Testis (tissue), 3 donors: ENCODE data around the gene ATP11A. TPM values are rescaled to one million over a fixed set of nuclear protein-coding genes. Genes with fewer than 3 reads are reported as not detected.
"Not testable (repeated sequence)": the region's sequence is repeated elsewhere in the genome, so short reads cannot be mapped to it uniquely, and the experiment has no call there.

Source experiments
- DNase-seq: peaks from one replicate; pipeline ENCODE4 v3.0.0-alpha.2; 2019
- H3K27ac ChIP-seq, 2 donors: fragments of 200-600 bp; sonication (generic); one replicate each; pipeline ENCODE4 v1.5.1; 2019
- H3K27me3 ChIP-seq: fragments of 200-600 bp; sonication (generic); one replicate; pipeline ENCODE4 v1.5.1; 2019
- H3K36me3 ChIP-seq: fragments of 200-600 bp; sonication (generic); one replicate; pipeline ENCODE4 v1.5.1; 2017; ENCODE audit warnings: low read depth; ENCODE audit errors: missing control alignments
- H3K4me1 ChIP-seq: fragments of 200-600 bp; sonication (generic); one replicate; pipeline ENCODE4 v1.5.1; 2019
- H3K4me3 ChIP-seq, 2 donors: fragments of 200-600 bp; sonication (generic); one replicate each; pipeline ENCODE4 v1.5.1; 2017 to 2019
- H3K9me3 ChIP-seq: fragments of 200-600 bp; sonication (generic); one replicate; pipeline ENCODE4 v1.5.1; 2017
- CTCF ChIP-seq, 3 experiments: fragments of 450-650 bp in 2 of 3; fragments of 200-600 bp in 1 of 3; sonication (generic) in 1 of 3; IDR thresholded peaks; one replicate each; pipeline ENCODE4 v1.5.1; 2016 to 2019; ENCODE audit warnings: antibody characterized with exemption in 3 of 3, mild to moderate bottlenecking in 2 of 3, moderate library complexity in 1 of 3
- POLR2A ChIP-seq: fragments of 450-650 bp; IDR thresholded peaks from one replicate; pipeline ENCODE4 v1.6.1; 2017; ENCODE audit warnings: antibody characterized with exemption, mild to moderate bottlenecking, moderate library complexity
- whole genome bisulfite sequencing, 2 donors: methylation state at CpG; one replicate each; pipeline ENCODE4 v1.1.5; 2018; 5-methylcytosine and 5-hydroxymethylcytosine counted together
- intact Hi-C: fragments of 100-400 bp; cut with DNase I; formaldehyde crosslinking; loops from one replicate; pipeline ENCODE4 v1.15.1; 2023; ENCODE audit warnings: low total_unique reads
- polyA plus RNA-seq: library from polyadenylated mRNA; stranded (reverse); fragments of 350-450 nt; fragmentation: Illumina TruSeq; extraction: RNeasy Lipid Tissue Mini Kit (QIAGEN cat#74804); gene quantifications from one replicate; pipeline ENCODE4 v1.2.3, GENCODE V29; 2014; ENCODE audit warnings: low read depth, low replicate concordance; ENCODE audit not compliant: insufficient read depth
- total RNA-seq, 2 donors: library from RNA; depleted of rRNA; stranded (reverse); fragments of >200 nt; gene quantifications; one replicate each; pipeline ENCODE4 v1.2.3, GENCODE V29; 2016

The ATP11A gene
- total and polyA plus RNA-seq, 3 donors from 2014 or later, result 34.4 to 122 (median 112) TPM

GRCh38 chr13:112870737-112871287 lies 181.0 kb downstream of the ATP11A start:
- Histone ChIP-seq H3K4me1 (peaks cover 4% of the 10 kb centered on the region), H3K9me3 (no peaks in the 10 kb centered on the region), H3K4me3 (no peak overlapping the region), H3K36me3 (no peaks in the 10 kb centered on the region), H3K27ac (no peak overlapping the region), H3K27me3 (no peaks in the 10 kb centered on the region)
- intact Hi-C loops, result loop anchor here (10.0 kb wide), 1 partner anchor 226 kb away; no protein-coding TSS in a partner anchor
- TF ChIP-seq POLR2A, result no peak
- TF ChIP-seq CTCF (IDR thresholded peaks at IDR 0.05), result no peak
- WGBS, 2 donors, result 86 to 87% methylated on average over 13 to 28 of the region's 28 CpGs
- DNase-seq, result no peak

GRCh38 chr13:112871742-112872141 lies 181.9 kb downstream of the ATP11A start:
- TF ChIP-seq POLR2A, result no peak
- no peak for TF ChIP-seq CTCF (IDR thresholded peaks at IDR 0.05)
- Histone ChIP-seq H3K4me3 (no peak overlapping the region), H3K9me3 (no peaks in the 10 kb centered on the region), H3K4me1 (peaks cover 4% of the 10 kb centered on the region), H3K36me3 (no peaks in the 10 kb centered on the region), H3K27me3 (no peaks in the 10 kb centered on the region), H3K27ac (no peak overlapping the region)
- DNase-seq, result no peak
- intact Hi-C loops, result loop anchor here (10.0 kb wide), 1 partner anchor 227 kb away; no protein-coding TSS in a partner anchor
- 92 to 95% methylated on average over 12 of the region's 12 CpGs for WGBS, 2 donors

- H3K4me1 ChIP-seq, H3K27ac ChIP-seq, H3K9me3 ChIP-seq, H3K36me3 ChIP-seq, H3K27me3 ChIP-seq, DNase-seq, H3K4me3 ChIP-seq: not testable (repeated sequence)
- WGBS, 2 donors, result 75 to 77% methylated on average over 18 to 25 of the region's 25 CpGs
- intact Hi-C loops, result loop anchor here (10.0 kb wide), 1 partner anchor 228 kb away; no protein-coding TSS in a partner anchor
Observed at GRCh38 chr13:112872657-112873631, 183.1 kb downstream of the ATP11A start.

GRCh38 chr13:112873851-112874750 lies 184.3 kb downstream of the ATP11A start:
- peaks cover 4% of the 10 kb centered on the region for H3K4me1 ChIP-seq
- peak; percentile 87 for DNase-seq
- no peaks in the 10 kb centered on the region for H3K36me3 ChIP-seq
- 71 to 72% methylated on average over 16 to 40 of the region's 40 CpGs for WGBS, 2 donors
- H3K4me3 ChIP-seq, result no peak overlapping the region
- intact Hi-C loops, result loop anchor here (10.0 kb wide), 1 partner anchor 229 kb away; no protein-coding TSS in a partner anchor
- no peaks in the 10 kb centered on the region for H3K27me3 ChIP-seq
- no peaks in the 10 kb centered on the region for H3K9me3 ChIP-seq
- H3K27ac ChIP-seq, result no peak overlapping the region
- TF ChIP-seq POLR2A (no peak), CTCF (IDR thresholded peaks at IDR 0.05) (peak; percentile 92 to 94 (median 93))
